Activated T-helper 9 cell treated with anti-CD3 and anti-CD28 coated beads, Interleukin-2, amount 50 U/mL, for 16 hours (primary cell): Measurements from ENCODE around the gene ACSM6.
"Not testable (repeated sequence)": the region's sequence is repeated elsewhere in the genome, so short reads cannot be mapped to it uniquely, and the experiment has no call there.

ENCODE experiments used
- DNase-seq: peaks from one replicate; pipeline ENCODE4 v3.0.0-alpha.2; 2020; ENCODE audit warnings: low read depth

The ACSM6 gene

GRCh38 chr10:95217476-95217875, 23.4 kb downstream of the ACSM6 start:
- no peak for DNase-seq

GRCh38 chr10:95220539-95220938, 26.5 kb downstream of the ACSM6 start:
- no peak for DNase-seq

GRCh38 chr10:95221124-95221523, 27.1 kb downstream of the ACSM6 start:
- no peak for DNase-seq

- no peak for DNase-seq
Observed at GRCh38 chr10:95225136-95225535, 31.1 kb downstream of the ACSM6 start.

GRCh38 chr10:95228934-95229723, 35.1 kb downstream of the ACSM6 start:
- DNase-seq = not testable (repeated sequence)

GRCh38 chr10:95229724-95230627, 35.9 kb downstream of the ACSM6 start:
- no peak for DNase-seq

- peak; percentile 8 for DNase-seq
Observed at GRCh38 chr10:95230677-95231586, 36.9 kb downstream of the ACSM6 start.

GRCh38 chr10:95233377-95234034, 39.5 kb downstream of the ACSM6 start:
- DNase-seq = no peak

GRCh38 chr10:95234951-95235350, 40.9 kb downstream of the ACSM6 start:
- DNase-seq = no peak

- DNase-seq = no peak
Observed at GRCh38 chr10:95235676-95236067, 41.6 kb downstream of the ACSM6 start.

- DNase-seq = no peak
Observed at GRCh38 chr10:95236068-95236903, 42.2 kb downstream of the ACSM6 start.

GRCh38 chr10:95237376-95238170, 43.5 kb downstream of the ACSM6 start:
- no peak for DNase-seq

GRCh38 chr10:95240096-95240495, 46.1 kb downstream of the ACSM6 start:
- not testable (repeated sequence) for DNase-seq

- no peak for DNase-seq
Observed at GRCh38 chr10:95240811-95241210, 46.8 kb downstream of the ACSM6 start.

- no peak for DNase-seq
Observed at GRCh38 chr10:95241533-95241932, 47.5 kb downstream of the ACSM6 start.

GRCh38 chr10:95242581-95243317, 48.7 kb downstream of the ACSM6 start:
- no peak for DNase-seq

- no peak for DNase-seq
Observed at GRCh38 chr10:95243318-95243617, 49.2 kb downstream of the ACSM6 start.

GRCh38 chr10:95244152-95244551, 50.1 kb downstream of the ACSM6 start:
- DNase-seq = no peak

- DNase-seq = no peak
Observed at GRCh38 chr10:95245425-95246055, 51.5 kb downstream of the ACSM6 start.
